Fibroblast of peridontal ligament (primary cell): Measurements from ENCODE around the gene PYGM.

ENCODE experiments used
- DNase-seq: peaks from one replicate; pipeline ENCODE4 v3.0.0-alpha.2; 2010; ENCODE audit errors: extremely low read depth

The PYGM gene

DNA sequence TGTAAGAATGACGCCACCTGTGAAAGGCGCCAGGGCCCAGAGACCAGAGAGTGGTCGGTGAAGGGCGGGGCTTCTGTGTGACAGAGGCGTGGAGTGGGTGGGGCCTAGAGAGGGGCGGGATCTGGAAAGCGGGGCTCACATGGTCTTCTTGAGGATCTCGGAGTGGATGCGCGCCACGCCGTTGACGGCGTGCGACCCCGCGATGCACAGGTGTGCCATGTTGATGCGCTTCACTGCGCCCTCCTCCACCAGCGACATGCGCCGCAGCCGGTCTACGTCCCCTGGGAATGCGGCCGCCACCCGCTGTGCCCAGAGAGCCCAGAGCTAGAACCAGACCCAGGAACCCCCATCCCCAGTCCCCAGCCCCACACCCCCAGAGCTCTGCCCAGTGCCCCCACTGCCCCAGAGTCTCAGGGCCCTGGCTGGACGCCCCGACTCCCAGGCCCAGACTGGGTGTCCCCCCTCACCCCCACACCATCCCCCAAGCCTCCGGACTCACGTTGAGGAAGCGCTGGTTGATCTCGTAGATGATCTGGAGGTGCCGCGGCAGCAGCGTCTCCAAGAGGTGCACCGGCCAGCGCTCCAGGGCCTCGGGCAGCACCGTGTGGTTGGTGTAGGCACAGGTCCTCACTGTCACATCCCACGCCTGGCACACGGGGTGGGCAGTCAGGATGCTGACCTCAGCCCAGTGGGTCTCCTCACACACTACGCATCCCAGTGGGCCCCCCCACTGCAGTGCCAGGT lies 6.2 kb downstream of the PYGM start:
- DNase-seq = no peak

DNA sequence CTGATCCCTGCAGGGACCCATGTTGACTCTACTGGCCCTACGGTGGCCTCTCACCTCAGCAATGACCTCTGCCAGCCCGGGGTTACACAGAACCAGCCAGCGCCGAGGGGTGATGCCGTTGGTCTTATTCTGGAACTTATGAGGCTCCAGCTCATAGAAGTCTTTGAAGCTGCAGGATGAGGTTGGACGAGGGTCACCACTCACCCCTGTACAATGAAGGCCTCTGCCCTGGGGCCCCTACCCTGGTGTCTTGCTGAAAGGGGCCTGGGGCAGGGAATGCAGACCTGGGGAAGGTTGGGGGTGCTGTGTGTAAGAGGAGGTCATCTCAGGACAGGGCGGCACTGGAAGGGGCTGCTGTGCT lies 6.8 kb downstream of the PYGM start:
- no peak for DNase-seq

DNA sequence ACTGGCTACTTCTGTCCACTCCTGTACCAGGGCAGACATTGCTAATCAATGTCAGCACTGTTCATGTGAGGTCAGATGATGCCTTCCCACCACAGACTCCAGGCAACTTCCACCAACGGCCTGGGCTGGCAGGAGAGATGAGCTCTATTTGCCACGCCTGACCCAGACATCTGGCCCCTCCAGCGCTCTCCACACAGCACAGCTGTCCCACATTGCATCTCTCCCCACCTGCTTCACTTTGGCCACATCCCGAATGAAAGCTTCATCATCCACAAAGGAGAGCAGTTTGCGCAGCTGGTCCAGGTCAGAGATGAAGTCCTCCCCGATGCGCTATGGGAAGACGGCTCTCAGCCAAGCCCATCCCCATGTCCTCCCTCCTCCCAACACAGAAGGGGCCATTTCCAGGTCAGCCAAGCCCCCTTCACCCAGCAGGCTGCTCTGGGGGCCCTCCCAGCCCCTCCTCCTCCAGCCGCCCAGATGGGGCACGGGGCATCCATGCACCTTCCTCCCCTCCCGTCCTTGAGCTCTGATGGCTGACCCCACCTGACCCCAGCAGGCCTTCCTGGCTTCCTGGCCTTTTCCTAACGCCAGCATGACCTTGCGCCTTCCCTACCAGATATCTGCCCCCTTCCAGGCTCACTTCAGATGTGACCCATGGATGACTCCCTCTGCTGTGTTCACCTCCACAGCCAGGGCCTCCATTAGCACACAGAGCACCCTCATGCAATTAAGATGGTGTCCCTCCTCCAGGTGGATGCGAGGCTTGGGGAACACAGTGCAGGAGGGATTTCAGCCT lies 7.4 kb downstream of the PYGM start:
- DNase-seq = no peak

DNA sequence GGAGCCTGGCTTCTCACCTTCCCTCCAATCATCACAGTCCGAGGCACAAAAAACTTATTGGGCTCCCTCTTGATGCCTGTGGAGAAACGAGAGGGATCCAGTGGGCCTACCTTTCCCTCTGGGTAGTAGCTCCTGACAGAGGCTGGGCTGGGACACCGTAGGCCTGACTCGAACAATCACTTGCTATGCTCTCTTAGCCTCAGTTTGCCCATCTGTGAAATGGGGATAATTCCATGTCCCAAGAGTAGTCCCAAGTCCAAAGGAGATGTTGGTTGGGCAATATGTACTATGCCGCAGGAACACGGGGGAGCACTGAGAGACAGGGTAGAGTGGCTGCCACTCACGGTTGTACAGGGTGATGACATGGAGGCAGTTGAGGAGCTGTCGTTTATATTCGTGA lies 8.2 kb downstream of the PYGM start:
- DNase-seq = no peak

DNA sequence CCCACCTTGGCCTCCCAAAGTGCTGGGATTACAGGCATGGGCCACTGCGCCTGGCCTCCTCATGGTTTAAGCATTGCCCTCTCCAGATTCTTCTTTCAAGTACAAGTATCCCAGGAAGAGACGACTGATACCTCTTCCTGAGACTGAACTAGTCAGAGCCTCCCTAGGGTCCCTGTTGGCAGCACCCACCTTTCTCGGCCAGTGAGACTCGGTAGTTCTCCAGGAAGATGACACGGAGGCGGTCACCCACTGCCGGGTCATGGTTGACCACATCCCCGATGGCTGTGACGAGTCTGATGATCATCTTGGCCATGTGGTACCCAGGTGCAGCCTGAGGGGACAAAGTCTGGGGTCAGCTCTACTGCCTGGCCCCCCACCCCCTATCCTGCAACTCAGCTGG lies 8.6 kb downstream of the PYGM start:
- DNase-seq = no peak

DNA sequence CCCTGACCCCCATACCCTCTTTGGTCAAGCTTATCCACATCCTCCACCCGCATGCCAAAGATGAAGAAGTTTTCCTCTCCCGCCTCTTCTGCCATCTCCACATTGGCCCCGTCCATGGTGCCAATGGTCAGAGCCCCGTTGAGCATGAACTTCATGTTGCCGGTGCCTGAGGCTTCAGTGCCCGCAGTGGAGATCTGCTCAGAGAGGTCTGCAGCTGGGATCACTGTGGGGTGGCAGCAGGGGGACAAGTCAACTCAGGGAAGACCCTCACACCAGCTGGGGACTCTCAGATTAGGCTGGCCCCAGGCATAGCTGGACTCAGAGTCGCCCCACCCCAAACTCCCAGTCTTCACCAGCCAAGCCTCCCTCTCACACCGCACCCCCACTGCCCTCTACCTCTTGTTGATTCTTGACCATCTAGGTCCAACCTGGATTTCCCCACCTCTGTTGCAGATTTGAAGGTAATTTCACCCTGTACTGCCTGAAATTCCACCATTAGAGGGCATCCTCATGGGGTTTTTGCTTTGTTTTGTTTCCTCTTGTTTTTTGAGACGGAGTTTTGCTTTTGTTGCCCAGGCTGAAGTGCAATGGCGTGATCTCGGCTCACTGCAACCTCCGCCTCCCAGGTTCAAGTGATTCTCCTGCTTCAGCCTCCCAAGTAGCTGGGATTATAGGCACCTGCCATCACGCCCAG lies 9.3 kb downstream of the PYGM start:
- no peak for DNase-seq

DNA sequence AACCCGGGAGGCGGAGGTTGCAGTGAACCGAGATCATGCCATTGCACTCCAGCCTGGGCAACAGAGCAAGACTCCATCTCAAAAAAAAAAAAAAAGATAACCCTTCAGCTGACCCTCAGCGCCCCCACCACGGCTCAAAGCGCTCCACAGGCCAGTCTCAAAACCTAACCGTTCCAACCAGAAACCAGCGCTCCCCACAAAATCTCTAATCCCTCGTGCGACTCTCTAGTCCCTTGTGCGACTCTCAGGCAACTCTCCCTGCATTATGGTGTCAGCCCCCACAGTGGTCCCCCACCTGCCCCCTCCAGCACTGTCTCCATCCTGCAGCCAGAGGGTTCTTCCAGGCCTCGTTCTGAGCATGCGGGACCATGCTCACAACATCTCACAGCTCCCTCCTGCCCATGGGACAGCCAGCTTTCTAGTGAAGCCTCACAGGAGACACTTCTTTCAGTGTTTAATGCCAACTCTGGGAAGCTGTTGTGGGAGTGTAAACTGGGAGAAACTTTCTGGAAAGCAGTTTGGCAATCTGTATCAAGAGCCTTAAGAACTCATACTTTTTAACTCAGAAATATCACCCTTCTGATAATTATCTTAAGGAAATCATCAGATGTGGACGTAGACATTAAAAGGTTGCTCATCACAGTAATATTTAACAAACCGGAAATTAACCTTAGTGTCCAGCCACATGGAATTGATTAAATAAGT lies 11.7 kb downstream of the PYGM start:
- peak; percentile 69 for DNase-seq

DNA sequence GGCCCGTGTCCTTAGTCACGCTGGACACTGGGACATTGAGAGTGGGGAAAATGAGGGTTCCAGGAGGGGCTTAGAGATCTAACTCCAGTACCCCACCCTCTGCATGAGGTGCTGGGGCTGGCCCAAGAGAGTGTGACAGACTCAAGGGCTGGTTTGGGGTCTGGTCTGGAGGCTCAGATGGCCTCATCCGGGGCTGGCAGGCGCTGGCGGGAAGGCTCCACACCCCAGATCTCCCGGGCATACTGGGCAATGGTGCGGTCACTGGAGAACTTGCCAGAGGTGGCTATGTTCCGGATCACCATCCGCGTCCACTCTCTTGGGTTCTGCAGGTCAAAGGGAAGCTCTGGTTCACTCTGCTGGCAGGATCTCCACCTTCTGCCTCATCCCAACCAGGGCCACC lies 13.3 kb downstream of the PYGM start:
- DNase-seq = no peak

DNA sequence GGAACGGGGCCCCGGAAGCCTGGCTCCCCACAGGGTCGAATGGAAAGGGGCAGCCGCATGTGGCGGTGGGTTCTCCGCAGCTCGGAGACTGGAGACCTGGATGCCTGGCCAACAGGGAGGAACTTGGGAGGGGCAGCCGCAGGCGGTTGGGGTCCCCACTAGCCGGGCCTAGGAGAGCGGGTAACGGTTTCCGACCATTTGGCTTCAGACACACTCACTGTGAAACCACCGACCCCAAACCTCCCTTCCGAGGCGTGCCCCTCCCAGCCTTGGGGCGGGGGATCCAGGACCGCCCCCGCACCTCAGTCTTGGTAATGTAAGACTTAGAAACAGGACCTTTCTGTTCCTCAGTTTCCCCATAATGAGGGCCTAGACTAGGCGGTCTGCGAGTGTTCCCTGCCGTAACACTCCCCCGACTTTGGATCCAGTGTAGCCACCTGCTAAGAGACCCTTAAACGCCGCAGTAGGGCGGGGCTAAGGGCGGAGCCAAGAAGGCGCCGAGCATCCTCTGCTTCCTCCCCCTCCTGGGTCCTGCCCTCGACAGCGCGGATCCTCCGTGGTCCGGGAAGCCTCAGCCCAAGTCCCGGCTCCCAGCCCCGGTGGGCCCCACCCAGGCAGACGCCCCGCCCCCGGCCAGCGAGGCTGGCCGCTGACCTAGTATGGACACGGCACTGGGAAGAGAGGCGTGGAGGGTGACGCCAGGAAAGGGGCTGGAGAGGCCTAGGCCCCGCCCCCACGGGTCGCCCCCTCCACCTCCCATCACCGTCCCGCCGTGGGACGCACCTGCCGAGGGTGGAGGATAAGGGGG lies 14.0 kb downstream of the PYGM start:
- no peak for DNase-seq

DNA sequence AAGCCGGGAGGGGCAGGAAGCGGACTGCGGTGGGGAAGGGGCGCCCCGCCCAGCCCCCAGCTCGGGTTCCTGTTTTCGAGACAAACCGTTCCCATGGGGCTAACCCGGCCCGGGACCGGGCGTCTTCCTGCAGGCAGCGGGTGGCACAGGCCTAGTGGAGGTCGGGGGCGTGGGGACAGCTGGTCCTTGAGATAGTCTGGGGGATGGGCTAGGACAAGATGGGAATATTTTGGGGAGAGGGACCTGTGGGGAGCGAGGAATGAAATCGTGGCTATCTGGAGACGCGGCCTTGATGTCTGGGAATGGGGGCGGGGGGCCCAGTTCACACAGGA lies 14.6 kb downstream of the PYGM start:
- no peak for DNase-seq

DNA sequence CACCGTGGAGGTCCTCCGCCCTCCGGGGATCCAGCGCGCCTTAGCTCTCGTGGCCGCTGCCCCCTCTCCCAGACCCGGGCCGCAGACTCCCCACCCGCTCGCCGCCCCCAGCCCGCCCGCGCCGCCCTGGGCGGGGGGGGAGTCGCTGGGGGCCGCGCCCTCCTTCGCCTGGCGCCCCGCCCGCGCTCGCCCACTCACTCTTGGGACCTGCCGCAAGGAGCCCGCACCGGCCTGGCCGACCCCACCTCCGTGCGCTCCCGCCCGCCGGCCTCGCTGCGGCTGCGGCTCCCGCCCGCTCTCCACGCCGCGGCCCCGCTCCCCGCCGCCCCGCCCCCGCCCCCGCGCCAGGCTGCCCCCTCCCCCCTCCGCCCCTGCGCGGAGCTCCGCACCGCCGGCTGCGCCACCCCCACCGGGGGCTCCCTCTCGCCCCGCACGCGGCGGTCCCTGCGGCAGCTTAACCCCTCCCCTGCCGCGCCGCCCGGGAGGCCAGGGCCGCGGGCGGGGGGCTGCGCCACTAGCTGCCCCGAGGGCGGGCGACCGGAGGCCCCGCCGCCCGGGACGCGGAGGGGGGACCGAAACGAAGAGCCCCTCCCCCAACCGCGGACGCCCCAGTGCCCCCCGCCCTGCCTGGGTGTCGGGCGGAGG lies 15.1 kb downstream of the PYGM start:
- DNase-seq = no peak

DNA sequence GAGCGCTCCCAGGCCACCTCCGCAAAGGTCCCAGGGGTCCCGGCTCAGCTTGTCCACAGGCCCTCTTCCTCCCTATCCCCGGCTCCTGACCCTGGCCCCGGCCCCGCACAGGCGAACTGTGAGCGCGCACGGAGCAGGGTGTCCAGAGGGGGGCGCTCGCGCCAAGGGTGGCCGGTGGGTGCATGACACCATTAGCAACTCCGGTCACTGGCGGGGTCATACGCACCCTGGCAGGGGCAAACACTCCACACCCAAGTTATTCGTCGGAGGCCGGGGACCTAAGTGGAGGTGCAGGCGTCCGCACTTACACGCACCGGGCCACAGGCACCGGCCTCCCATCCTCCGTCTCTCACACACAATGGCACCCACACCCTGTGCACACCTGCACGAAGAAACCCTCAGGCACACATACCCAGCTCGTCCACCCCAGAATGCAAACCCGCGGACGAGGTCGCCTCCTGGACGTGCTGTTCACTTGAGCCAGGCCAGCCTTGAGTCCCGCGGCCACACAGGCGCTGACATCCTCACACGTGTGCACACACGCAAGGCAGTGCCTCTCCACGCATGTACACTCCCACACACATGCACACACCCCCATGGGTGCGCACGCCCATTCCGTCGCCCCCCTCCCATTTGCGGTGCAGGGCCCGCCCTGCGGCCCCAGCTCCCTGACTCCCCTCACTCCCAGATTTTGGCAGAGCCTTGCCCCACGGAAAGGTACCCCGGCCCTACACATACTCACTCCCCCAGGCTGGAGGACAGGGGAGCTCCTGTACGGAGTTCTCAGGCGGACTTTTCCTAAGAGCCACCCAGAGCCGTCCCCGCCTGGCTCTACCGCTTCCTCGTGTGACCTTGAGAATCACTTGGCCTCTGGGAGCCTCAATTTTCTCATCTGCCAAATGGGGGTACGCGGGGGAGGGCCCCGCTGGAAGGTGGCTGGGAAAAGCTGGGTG lies 15.9 kb downstream of the PYGM start, which contains the start of gene RASGRP2:
Gene RASGRP2 (minus strand): TSS at position 552 of the 953 bp plus-strand sequence. CDS start 1,276 bp downstream, outside the sequence.
- no peak for DNase-seq

DNA sequence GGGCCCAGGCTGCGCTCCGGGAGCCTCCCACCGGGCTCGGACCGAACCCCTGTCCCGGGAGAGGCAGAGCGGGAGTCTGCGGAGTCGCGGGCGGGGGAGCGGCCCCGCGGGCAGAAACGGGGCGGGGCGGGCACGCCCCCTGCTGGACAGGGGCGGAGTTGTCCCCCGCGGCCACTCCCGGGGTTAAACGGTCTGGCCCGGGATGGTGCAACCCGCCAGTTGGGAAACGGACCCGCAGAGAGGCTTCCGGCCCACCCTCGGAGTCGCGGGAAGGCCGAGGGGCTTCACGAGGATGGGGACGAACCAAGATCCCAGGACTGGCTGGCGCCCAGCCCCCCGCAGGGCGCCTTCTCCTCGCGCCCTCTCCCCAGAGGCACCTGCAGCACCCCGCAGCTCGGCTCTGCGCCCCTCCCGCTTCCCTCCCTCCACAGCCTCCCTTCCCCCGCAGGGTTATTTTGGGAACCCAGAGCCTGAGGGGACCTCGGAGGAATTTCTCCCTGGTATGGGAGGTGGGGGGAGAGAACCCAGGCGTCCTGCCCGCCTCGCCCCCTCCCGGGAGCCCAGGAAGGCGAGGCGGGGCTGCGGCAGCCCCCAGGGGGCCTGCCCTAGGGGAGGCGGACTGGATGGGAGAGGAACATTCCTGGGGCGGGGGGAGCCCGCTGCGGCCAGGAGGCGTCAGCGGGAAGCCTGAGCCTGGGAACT lies 16.7 kb downstream of the PYGM start:
- no peak for DNase-seq

DNA sequence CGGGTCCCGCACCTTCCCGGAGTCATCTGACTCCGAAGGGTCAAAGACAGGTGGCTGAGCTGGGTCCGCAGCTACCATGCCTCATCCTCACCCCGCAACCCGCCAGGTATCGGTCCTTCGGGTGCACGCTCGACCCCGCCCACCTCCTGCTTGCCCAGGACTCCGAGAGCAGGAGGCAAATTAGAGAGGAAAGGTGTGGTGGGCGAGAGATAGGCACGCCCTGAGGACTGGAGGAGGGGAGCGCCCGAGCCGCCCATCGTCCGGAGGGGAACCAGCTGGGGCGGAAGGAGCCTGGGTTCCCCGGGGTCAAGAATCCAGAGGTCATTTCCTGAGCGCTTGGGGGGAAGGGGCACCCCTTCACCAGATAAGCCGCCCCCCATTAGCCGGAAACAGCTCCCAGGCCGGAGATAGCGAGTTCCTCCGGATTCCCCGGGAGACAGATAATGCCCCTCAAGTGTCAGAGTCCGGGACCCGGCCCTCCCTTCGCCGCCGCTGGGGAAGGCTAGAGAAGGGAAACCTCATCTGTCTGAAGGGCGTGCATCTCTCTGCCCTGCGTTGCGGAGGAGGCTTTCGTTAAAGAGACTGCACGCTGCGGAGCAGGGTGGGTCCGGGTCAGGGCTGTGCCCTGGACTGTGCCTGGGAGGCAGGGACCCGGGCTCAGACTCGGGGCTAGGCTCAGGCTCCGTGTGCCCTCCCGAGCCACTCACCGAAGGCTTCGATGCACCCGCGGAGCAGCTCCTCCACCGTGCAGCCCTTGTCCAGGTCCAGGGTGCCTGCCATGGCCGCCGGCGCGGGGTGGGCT lies 17.5 kb downstream of the PYGM start:
- DNase-seq = no peak

DNA sequence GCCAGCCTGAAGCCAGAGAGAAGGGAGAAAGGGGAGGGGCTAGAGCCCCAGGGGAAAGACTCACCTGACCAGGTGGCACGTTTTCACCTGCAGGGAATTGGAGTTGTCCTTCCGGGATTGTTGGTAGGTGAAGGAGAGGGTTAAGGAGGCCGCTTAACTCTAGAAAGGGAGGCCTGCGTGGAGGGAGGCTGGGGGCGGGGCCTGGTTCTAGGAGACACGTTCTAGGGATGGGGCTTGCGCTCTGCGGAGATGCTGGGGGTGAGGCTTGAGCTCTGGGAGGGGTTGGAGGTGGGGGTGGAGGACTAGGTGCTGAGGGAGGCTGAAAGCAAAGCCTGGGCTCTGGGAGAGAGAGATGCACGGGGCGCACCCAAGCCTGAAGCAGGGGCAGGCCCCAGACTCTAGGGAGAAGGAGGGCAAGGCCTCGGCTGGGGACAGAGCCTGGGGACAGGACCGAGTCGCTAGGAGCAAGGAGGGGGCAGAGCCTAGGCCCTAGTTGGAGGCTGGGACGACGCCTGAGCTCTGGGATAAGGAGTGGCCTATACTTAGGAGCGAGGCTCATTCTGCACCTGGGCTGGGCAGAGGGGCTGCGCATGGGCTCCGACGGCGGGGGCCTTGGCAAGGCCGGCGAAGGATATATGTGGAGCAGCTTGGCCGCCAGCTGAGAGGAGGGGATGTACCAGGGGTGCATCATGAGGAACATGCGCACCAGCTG lies 18.2 kb downstream of the PYGM start:
- DNase-seq = no peak

DNA sequence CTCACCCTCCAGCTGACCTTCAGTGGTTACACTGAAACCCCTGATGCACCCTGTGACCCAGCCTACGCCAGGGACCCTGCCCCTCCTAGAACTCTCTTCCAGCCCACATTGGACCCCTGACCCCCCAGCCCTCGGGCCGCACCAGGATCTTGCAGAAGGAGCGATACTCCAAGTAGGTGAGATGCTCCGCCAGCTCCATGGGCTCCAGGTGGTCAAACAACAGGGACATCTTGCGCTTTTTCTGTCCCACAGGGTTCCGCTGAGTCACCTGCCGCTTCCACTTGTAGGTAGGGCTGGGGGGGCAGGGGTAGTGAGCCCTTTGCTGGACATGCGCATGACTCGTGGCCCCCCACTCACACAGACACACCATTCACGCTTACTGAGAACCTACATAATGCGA lies 19.9 kb downstream of the PYGM start:
- DNase-seq = no peak

DNA sequence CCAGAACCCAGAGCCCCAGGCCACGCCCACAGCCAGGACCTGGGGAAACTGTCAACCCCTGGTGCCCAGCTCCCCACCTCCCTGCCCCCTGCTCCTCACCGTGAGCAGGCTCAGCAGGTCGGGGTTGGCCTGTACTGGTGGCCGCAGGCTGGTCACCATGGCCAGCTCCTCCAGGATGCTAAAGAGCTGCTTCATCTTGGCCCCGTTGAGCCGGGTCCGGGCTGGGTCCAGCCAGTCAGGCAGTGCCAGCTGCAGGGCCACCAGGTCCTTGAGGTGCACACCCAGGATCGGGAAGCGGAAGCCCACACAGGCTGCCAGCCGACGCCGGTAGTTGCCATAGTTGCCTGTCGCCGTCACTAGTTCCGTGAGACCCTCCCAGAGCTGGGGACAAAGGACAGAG lies 23.1 kb downstream of the PYGM start:
- no peak for DNase-seq
